Liver (tissue), 9 donors: ENCODE measurements around the gene LEF1. TPM values are rescaled to one million over a fixed set of nuclear protein-coding genes. Genes with fewer than 3 reads are reported as not detected.

Source experiments
- DNase-seq: peaks from one replicate; pipeline ENCODE4 v3.0.0-alpha.2; 2017; ENCODE audit warnings: low spot score
- H3K27ac ChIP-seq, 2 donors: one replicate each; pipeline ENCODE4 v1.7.0; 2013; ENCODE audit warnings: inconsistent platforms in 2 of 2, low read length in 2 of 2, control low read depth in 1 of 2, low read depth in 1 of 2, mild to moderate bottlenecking in 1 of 2
- H3K27me3 ChIP-seq, 4 donors: one replicate each; pipeline versions ENCODE4 v1.6.1 to v1.7.0; 2013; ENCODE audit warnings: low read length in 3 of 4, inconsistent platforms in 1 of 4, mild to moderate bottlenecking in 1 of 4, moderate library complexity in 1 of 4; ENCODE audit not compliant: control insufficient read depth in 4 of 4, insufficient read depth in 4 of 4
- H3K36me3 ChIP-seq, 4 donors: one replicate each; pipeline versions ENCODE4 v1.6.1 to v1.7.0; 2013; ENCODE audit warnings: low read length in 3 of 4, mild to moderate bottlenecking in 3 of 4, low read depth in 1 of 4, moderate library complexity in 1 of 4; ENCODE audit not compliant: control insufficient read depth in 4 of 4, insufficient read depth in 3 of 4
- H3K4me1 ChIP-seq, 4 donors: one replicate each; pipeline versions ENCODE4 v1.6.1 to v1.7.0; 2013; ENCODE audit warnings: low read length in 3 of 4, mild to moderate bottlenecking in 3 of 4, moderate library complexity in 1 of 4; ENCODE audit not compliant: control insufficient read depth in 4 of 4, insufficient read depth in 4 of 4
- H3K4me3 ChIP-seq, 3 donors: one replicate each; pipeline versions ENCODE4 v1.6.1 to v1.7.0; 2013; ENCODE audit warnings: low read length in 3 of 3, control low read depth in 1 of 3, low read depth in 1 of 3, mild to moderate bottlenecking in 1 of 3
- H3K9ac ChIP-seq, 2 donors: one replicate each; pipeline ENCODE4 v1.7.0; 2013; ENCODE audit warnings: low read length in 2 of 2, mild to moderate bottlenecking in 2 of 2, moderate library complexity in 2 of 2, control low read depth in 1 of 2, low read depth in 1 of 2
- H3K9me3 ChIP-seq, 4 donors: one replicate each; pipeline versions ENCODE4 v1.6.1 to v1.7.0; 2013; ENCODE audit warnings: low read length in 3 of 4; ENCODE audit not compliant: control insufficient read depth in 4 of 4
- ATF3 ChIP-seq: IDR thresholded peaks from 2 replicates; pipeline ENCODE4 v1.6.1; 2016; ENCODE audit warnings: antibody characterized with exemption
- CTCF ChIP-seq: fragments of 150-350 bp; IDR thresholded peaks from 2 replicates; pipeline ENCODE4 v1.5.1; 2017; ENCODE audit warnings: improper control_type of control experiment, low read depth, low read length; ENCODE audit not compliant: missing input control
- EGR1 ChIP-seq, 2 donors: IDR thresholded peaks; 2 replicates each; pipeline ENCODE4 v1.6.1; 2016 to 2018; ENCODE audit warnings: antibody characterized with exemption in 2 of 2, low read depth in 2 of 2
- FOXA1 ChIP-seq: IDR thresholded peaks from 2 replicates; pipeline ENCODE4 v1.6.1; 2016; ENCODE audit warnings: antibody characterized with exemption
- FOXA2 ChIP-seq: IDR thresholded peaks from 2 replicates; pipeline ENCODE4 v1.6.1; 2016; ENCODE audit warnings: antibody characterized with exemption
- GABPA ChIP-seq, 2 donors: IDR thresholded peaks in 1 of 2; conservative IDR thresholded peaks in 1 of 2; 2 replicates each; pipeline ENCODE4 v1.6.1; 2016; ENCODE audit warnings: antibody characterized with exemption in 2 of 2, mild to moderate bottlenecking in 1 of 2, moderate library complexity in 1 of 2
- HNF4A ChIP-seq, 2 donors: conservative IDR thresholded peaks; 2 replicates each; pipeline ENCODE4 v1.6.1; 2016; ENCODE audit warnings: antibody characterized with exemption in 2 of 2, mild to moderate bottlenecking in 2 of 2
- HNF4G ChIP-seq: IDR thresholded peaks from 2 replicates; pipeline ENCODE4 v1.6.1; 2016; ENCODE audit warnings: antibody characterized with exemption
- JUND ChIP-seq, 2 donors: IDR thresholded peaks; 2 replicates each; pipeline ENCODE4 v1.6.1; 2016; ENCODE audit warnings: antibody characterized with exemption in 2 of 2
- MAX ChIP-seq: IDR thresholded peaks from 2 replicates; pipeline ENCODE4 v1.6.1; 2016; ENCODE audit warnings: antibody characterized with exemption
- NR2F2 ChIP-seq: IDR thresholded peaks from 2 replicates; pipeline ENCODE4 v1.6.1; 2016; ENCODE audit warnings: antibody characterized with exemption
- RAD21 ChIP-seq, 2 donors: IDR thresholded peaks; 2 replicates each; pipeline ENCODE4 v1.6.1; 2016; ENCODE audit warnings: antibody characterized with exemption in 2 of 2, mild to moderate bottlenecking in 2 of 2
- REST ChIP-seq: IDR thresholded peaks from 2 replicates; pipeline ENCODE4 v1.6.1; 2016; ENCODE audit warnings: antibody characterized with exemption, mild to moderate bottlenecking
- RXRA ChIP-seq, 2 donors: IDR thresholded peaks; 2 replicates each; pipeline ENCODE4 v1.6.1; 2017 to 2018; ENCODE audit warnings: antibody characterized with exemption in 2 of 2, mild to moderate bottlenecking in 1 of 2
- SP1 ChIP-seq: IDR thresholded peaks from 2 replicates; pipeline ENCODE4 v1.6.1; 2018; ENCODE audit warnings: antibody characterized with exemption, mild to moderate bottlenecking
- TAF1 ChIP-seq: conservative IDR thresholded peaks from 2 replicates; pipeline ENCODE4 v1.6.1; 2016; ENCODE audit warnings: antibody characterized with exemption, mild to moderate bottlenecking
- ZBTB33 ChIP-seq: IDR thresholded peaks from 2 replicates; pipeline ENCODE4 v1.6.1; 2016; ENCODE audit warnings: antibody characterized with exemption
- WGBS: extraction: QIAGEN DNeasy Blood & Tissue Kit; methylation state at CpG from one replicate; pipeline ENCODE4 v1.1.7; 2013; 5-methylcytosine and 5-hydroxymethylcytosine counted together
- polyA plus RNA-seq, 2 donors: library from polyadenylated mRNA; stranded (reverse) in 1 of 2; unstranded in 1 of 2; fragments of 200-250 nt in 1 of 2; fragments of >200 nt in 1 of 2; fragmentation: Nextera tagmentation in 1 of 2; extraction: Ambion mirVana in 1 of 2; gene quantifications; one replicate each; pipeline versions ENCODE4 v1.2.1 to v1.2.3, GENCODE V29; 2013 to 2015
- total RNA-seq, 2 donors: library from RNA; depleted of rRNA; stranded (reverse); fragments of >200 nt; gene quantifications; one replicate each; pipeline ENCODE4 v1.2.3, GENCODE V29; 2014
- donor health status: healthy.
- donor health status: healthy.
- donor health status: healthy.
- donor health status: healthy.
- donor health status: healthy.

The LEF1 gene
- total and polyA plus RNA-seq, 4 donors: 0.22 to 6.4 (median 0.46) TPM

DNA sequence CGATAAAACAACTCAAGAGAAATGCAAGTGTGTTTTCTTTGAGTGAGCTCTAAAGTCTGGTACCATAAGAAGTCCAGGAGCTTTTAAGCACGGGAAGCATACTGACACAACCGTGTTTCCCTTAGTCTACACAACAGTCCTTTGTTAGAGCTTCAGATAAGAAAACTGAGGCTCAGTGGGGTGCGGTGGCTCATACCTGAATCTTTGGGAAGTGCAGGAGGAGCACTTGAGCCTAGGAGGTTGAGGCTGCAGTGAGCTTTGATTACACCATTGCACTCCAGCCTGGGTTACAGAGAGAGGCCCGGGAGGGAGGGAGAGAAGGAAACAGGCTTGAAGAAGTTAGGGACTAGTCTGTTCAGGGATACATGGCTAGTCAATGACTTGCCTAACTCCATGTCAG is 21.9 kb downstream of the LEF1 start:
- TF ChIP-seq NR2F2 (no peak), CTCF (no peak), MAX (no peak), EGR1 (IDR thresholded peaks at IDR 0.05; ENCODE audit: low read depth in 2 of 2) (no peak), GABPA (IDR thresholded peaks at IDR 0.05 in 1 of 2, conservative IDR thresholded peaks at IDR 0.05 in 1 of 2) (no peak), SP1 (no peak), ATF3 (no peak), JUND (IDR thresholded peaks at IDR 0.05) (no peak), TAF1 (no peak), FOXA2 (no peak), ZBTB33 (no peak)
- WGBS: 52% methylated on average over 5 of the region's 5 CpGs
- DNase-seq: no peak
- no peak overlapping the region for H3K9ac ChIP-seq
- H3K27ac ChIP-seq: no peak overlapping the region
- peaks cover 0 to 5% (median 2%) of the 10 kb centered on the region in 4 donors for H3K27me3 ChIP-seq
- no peak overlapping the region for H3K4me3 ChIP-seq
- no peaks in the 10 kb centered on the region for H3K9me3 ChIP-seq
- H3K4me1 ChIP-seq: no peaks in the 10 kb centered on the region
- no peaks in the 10 kb centered on the region for H3K36me3 ChIP-seq

- H3K27ac ChIP-seq: no peak overlapping the region
- no peaks in the 10 kb centered on the region for H3K4me1 ChIP-seq
- H3K36me3 ChIP-seq: no peaks in the 10 kb centered on the region
- TF ChIP-seq REST (no peak), JUND (IDR thresholded peaks at IDR 0.05) (no peak), NR2F2 (no peak), ZBTB33 (no peak), HNF4A (conservative IDR thresholded peaks at IDR 0.05) (no peak), FOXA2 (no peak), GABPA (IDR thresholded peaks at IDR 0.05 in 1 of 2, conservative IDR thresholded peaks at IDR 0.05 in 1 of 2) (no peak), RAD21 (IDR thresholded peaks at IDR 0.05) (no peak), FOXA1 (no peak), CTCF (no peak), RXRA (IDR thresholded peaks at IDR 0.05) (no peak), HNF4G (no peak), MAX (no peak), ATF3 (no peak), EGR1 (IDR thresholded peaks at IDR 0.05; ENCODE audit: low read depth in 2 of 2) (no peak), SP1 (no peak), TAF1 (no peak)
- no peak overlapping the region for H3K4me3 ChIP-seq
- 91% methylated on average over 3 of the region's 3 CpGs for WGBS
- H3K9ac ChIP-seq: no peak overlapping the region
- H3K9me3 ChIP-seq: no peaks in the 10 kb centered on the region
- no peak for DNase-seq
- H3K27me3 ChIP-seq: peaks cover 0 to 5% (median 2%) of the 10 kb centered on the region in 4 donors
Observed at GRCh38 chr4:108146336-108146735, 22.4 kb downstream of the LEF1 start.
